Endothelial cell of umbilical vein (primary cell): ENCODE measurements around the gene NPIPB12.
"Not testable (repeated sequence)": the region's sequence is repeated elsewhere in the genome, so short reads cannot be mapped to it uniquely, and the experiment has no call there.

Experiments used
- JUN ChIP-seq: IDR thresholded peaks from 2 replicates; pipeline ENCODE4 v1.6.1; 2011; ENCODE audit warnings: borderline replicate concordance, low read depth; ENCODE audit not compliant: insufficient read length, insufficient read depth
- POLR2A ChIP-seq: IDR thresholded peaks from 2 replicates; pipeline ENCODE4 v1.6.1; 2012; ENCODE audit warnings: low read depth, mild to moderate bottlenecking, control low read depth, low read length
- POLR2AphosphoS5 ChIP-seq: IDR thresholded peaks from 2 replicates; pipeline ENCODE4 v1.6.1; 2012; ENCODE audit warnings: low read depth, mild to moderate bottlenecking, control low read depth, low read length, moderate library complexity; ENCODE audit not compliant: insufficient read depth
- TF ChIP-seq, protein P1 (sequence below), 2 donors: IDR thresholded peaks; 1 replicate in 1 of 2; 2 replicates in 1 of 2; pipeline ENCODE4 v1.5.1; 2011; ENCODE audit warnings: low read length in 2 of 2, mild to moderate bottlenecking in 2 of 2, moderate library complexity in 2 of 2, control low read depth in 1 of 2, inconsistent platforms in 1 of 2, low read depth in 1 of 2; ENCODE audit not compliant: insufficient read depth in 1 of 2; ENCODE audit errors: extremely low read depth in 1 of 2
- TF ChIP-seq, protein P2 (sequence below): IDR thresholded peaks from 2 replicates; pipeline ENCODE4 v1.6.1; 2011; ENCODE audit not compliant: insufficient read depth, insufficient read length

DNA sequence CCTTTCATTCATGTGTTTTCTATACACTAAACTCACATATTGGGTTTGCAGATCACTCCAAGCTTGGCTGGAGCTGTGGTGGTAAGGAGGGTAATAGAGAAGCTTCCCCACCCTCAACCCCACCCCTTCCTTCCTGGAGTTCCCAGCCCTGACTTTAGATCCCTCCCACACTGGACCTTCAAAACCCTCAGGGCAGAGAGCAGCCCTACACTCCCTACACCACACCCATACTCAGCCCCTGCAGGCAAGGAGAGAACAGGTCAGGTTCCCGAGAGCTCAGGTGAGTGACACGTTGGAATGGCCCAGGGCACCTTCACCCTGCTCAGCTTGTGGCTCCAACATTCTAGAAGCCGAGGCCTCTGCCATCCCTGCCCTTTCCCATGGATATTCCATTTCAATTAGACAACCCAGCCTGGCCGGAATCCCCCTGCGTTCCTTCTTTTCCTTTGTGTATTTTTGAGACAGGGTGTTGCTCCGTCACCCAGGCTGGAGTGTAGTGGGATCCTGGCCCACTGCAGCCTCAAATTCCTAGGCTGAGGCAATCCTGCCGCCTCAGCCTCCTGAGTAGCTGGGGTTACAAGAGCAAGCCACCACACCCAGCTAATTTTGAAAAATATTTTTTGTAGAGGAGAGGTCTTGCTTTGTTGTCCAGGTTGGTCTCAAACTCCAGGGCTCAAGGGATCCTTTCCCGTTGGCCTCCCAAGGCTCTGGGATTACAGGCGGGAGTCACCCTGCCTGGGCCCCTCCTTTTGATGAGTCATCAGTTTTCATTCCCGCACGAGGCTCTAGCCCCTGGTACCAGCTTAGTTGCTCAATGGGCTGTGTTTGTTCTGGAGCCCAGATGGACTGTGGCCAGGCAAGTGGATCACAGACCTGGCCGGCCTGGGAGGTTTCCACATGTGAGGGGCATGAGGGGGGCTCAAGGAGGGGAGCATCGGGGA lies 46.2 kb downstream of the NPIPB12 start, which contains the start of gene SULT1A4:
- TF ChIP-seq POLR2A, JUN, POLR2AphosphoS5: not testable (repeated sequence)
- TF ChIP-seq, protein P1, sequence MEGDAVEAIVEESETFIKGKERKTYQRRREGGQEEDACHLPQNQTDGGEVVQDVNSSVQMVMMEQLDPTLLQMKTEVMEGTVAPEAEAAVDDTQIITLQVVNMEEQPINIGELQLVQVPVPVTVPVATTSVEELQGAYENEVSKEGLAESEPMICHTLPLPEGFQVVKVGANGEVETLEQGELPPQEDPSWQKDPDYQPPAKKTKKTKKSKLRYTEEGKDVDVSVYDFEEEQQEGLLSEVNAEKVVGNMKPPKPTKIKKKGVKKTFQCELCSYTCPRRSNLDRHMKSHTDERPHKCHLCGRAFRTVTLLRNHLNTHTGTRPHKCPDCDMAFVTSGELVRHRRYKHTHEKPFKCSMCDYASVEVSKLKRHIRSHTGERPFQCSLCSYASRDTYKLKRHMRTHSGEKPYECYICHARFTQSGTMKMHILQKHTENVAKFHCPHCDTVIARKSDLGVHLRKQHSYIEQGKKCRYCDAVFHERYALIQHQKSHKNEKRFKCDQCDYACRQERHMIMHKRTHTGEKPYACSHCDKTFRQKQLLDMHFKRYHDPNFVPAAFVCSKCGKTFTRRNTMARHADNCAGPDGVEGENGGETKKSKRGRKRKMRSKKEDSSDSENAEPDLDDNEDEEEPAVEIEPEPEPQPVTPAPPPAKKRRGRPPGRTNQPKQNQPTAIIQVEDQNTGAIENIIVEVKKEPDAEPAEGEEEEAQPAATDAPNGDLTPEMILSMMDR (IDR thresholded peaks at IDR 0.05; ENCODE audit: extremely low read depth in 1 of 2, insufficient read depth in 1 of 2, low read depth in 1 of 2, low read length in 2 of 2) = not testable (repeated sequence)
- TF ChIP-seq, protein P2, sequence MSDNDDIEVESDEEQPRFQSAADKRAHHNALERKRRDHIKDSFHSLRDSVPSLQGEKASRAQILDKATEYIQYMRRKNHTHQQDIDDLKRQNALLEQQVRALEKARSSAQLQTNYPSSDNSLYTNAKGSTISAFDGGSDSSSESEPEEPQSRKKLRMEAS = not testable (repeated sequence)
